HG03342 (cell line): ENCODE data around the gene ATMIN.

ENCODE experiments used
- ATAC-seq: cut with Tn5 transposase; IDR thresholded peaks from one replicate; pipeline ENCODE4 v1.9.1; 2021; ENCODE audit warnings: mild to moderate bottlenecking, moderate library complexity; ENCODE audit not compliant: unreplicated experiment

ATMIN gene

GRCh38 chr16:81069063-81069462 lies 33.4 kb downstream of the ATMIN start:
- ATAC-seq, result no peak

- no peak for ATAC-seq
These were observed 35.3 kb downstream of the ATMIN start for GRCh38 chr16:81070979-81071378.

GRCh38 chr16:81071805-81072204 lies 36.2 kb downstream of the ATMIN start:
- ATAC-seq, result no peak

GRCh38 chr16:81073560-81074330 lies 38.1 kb downstream of the ATMIN start:
- no peak for ATAC-seq

- ATAC-seq, result peak; percentile 78
These were observed 41.0 kb downstream of the ATMIN start for GRCh38 chr16:81076566-81077075.

GRCh38 chr16:81077076-81077940 lies 41.7 kb downstream of the ATMIN start, which contains the start of gene C16orf46:
TSS of gene C16orf46 (minus strand) at chr16:81077238. CDS start at chr16:81063955, 13,283 bp downstream.
- peak; percentile 95 for ATAC-seq

- ATAC-seq, result no peak
These were observed 44.6 kb downstream of the ATMIN start for GRCh38 chr16:81080233-81080632.

- no peak for ATAC-seq
These were observed 45.4 kb downstream of the ATMIN start for GRCh38 chr16:81081014-81081413.

- ATAC-seq, result no peak
These were observed 53.2 kb downstream of the ATMIN start for GRCh38 chr16:81088836-81089235.

- no peak for ATAC-seq
These were observed 59.2 kb downstream of the ATMIN start for GRCh38 chr16:81094771-81095251.

- no peak for ATAC-seq
These were observed 60.0 kb downstream of the ATMIN start for GRCh38 chr16:81095653-81095952.

GRCh38 chr16:81095953-81096714 lies 60.5 kb downstream of the ATMIN start, which contains the start of gene GCSH:
TSS of gene GCSH (minus strand) at chr16:81096395. CDS start at chr16:81096278, 117 bp downstream.
- peak; percentile 99 for ATAC-seq

- ATAC-seq, result no peak
These were observed 61.1 kb downstream of the ATMIN start for GRCh38 chr16:81096715-81097208.
